Heart left ventricle (tissue), 16 donors: ENCODE data around the gene CYYR1. TPM values are rescaled to one million over a fixed set of nuclear protein-coding genes. Genes with fewer than 3 reads are reported as not detected.
A peak's percentile ranks its signal among the peaks of the same experiment; 100 is the strongest.
"Not testable (repeated sequence)": the region's sequence is repeated elsewhere in the genome, so short reads cannot be mapped to it uniquely, and the experiment has no call there.

Experiments used
- ATAC-seq, 4 donors: fragments of 200-7000 bp; cut with Tn5 transposase; one replicate each; pipeline ENCODE4 v1.9.1; 2020 to 2022; ENCODE audit warnings: moderate library complexity in 4 of 4, mild to moderate bottlenecking in 3 of 4, moderate number of reproducible peaks in 1 of 4
- DNase-seq, 5 donors: peaks; one replicate each; pipeline ENCODE4 v3.0.0-alpha.2; 2020
- H3K27ac ChIP-seq, 12 donors: fragments of 200-600 bp; sonication (generic) in 4 of 12; one replicate each; pipeline versions ENCODE4 v1.5.0 to v1.8.0; 2016 to 2022; ENCODE audit warnings: mild to moderate bottlenecking in 2 of 12
- H3K27me3 ChIP-seq, 9 donors: fragments of 200-600 bp; sonication (generic) in 2 of 9; one replicate each; pipeline versions ENCODE4 v1.5.1 to v1.8.0; 2016 to 2022; ENCODE audit warnings: mild to moderate bottlenecking in 3 of 9
- H3K36me3 ChIP-seq, 9 donors: fragments of 200-600 bp; sonication (generic) in 2 of 9; one replicate each; pipeline versions ENCODE4 v1.5.0 to v1.8.0; 2018 to 2022; ENCODE audit warnings: mild to moderate bottlenecking in 2 of 9
- H3K4me1 ChIP-seq, 12 donors: fragments of 200-600 bp; sonication (generic) in 4 of 12; one replicate each; pipeline versions ENCODE4 v1.5.0 to v1.8.0; 2016 to 2022; ENCODE audit warnings: mild to moderate bottlenecking in 3 of 12
- H3K4me3 ChIP-seq, 12 donors: fragments of 200-600 bp; sonication (generic) in 4 of 12; one replicate each; pipeline versions ENCODE4 v1.5.0 to v1.8.0; 2017 to 2022; ENCODE audit warnings: mild to moderate bottlenecking in 9 of 12, moderate library complexity in 4 of 12
- H3K9me3 ChIP-seq, 12 donors: fragments of 200-600 bp; sonication (generic) in 4 of 12; one replicate each; pipeline versions ENCODE4 v1.5.0 to v1.8.0; 2016 to 2022; ENCODE audit warnings: mild to moderate bottlenecking in 1 of 12
- POLR2A ChIP-seq, 2 donors: fragments of 450-650 bp; IDR thresholded peaks; one replicate each; pipeline ENCODE4 v1.6.1; 2017; ENCODE audit warnings: antibody characterized with exemption in 2 of 2, mild to moderate bottlenecking in 2 of 2, moderate library complexity in 2 of 2
- WGBS, 4 donors: extraction: QIAGEN DNeasy Blood & Tissue Kit in 2 of 4; methylation state at CpG; one replicate each; pipeline versions ENCODE4 v1.1.5 to v1.1.7; 2013 to 2018; 5-methylcytosine and 5-hydroxymethylcytosine counted together
- intact Hi-C, 10 donors: fragments of 100-400 bp; cut with DNase I; formaldehyde crosslinking; loops; one replicate each; pipeline versions ENCODE4 v1.11.1 to v1.14.2; 2022
- polyA plus RNA-seq, 2 donors: library from polyadenylated mRNA; stranded (reverse); fragments of 200-250 nt; gene quantifications; one replicate each; pipeline ENCODE4 v1.2.3, GENCODE V29; 2013
- total RNA-seq, 9 donors: library from RNA; depleted of rRNA in 2 of 9; stranded (reverse); fragments of >200 nt in 2 of 9; fragmentation: NEBNext Ultra II Directional in 3 of 9; extraction: Animal tissue kit (Norgen Biotek cat#: 25700) in 3 of 9; gene quantifications; one replicate each; pipeline versions ENCODE4 v1.1.0 to v1.2.4, GENCODE V29; 2016 to 2023
- TF ChIP-seq, protein P1 (sequence below), 12 donors: fragments of 200-600 bp; sonication (generic) in 4 of 12; IDR thresholded peaks; one replicate each; pipeline versions ENCODE4 v1.5.0 to v1.8.0; 2018 to 2022; ENCODE audit warnings: antibody characterized with exemption in 12 of 12, mild to moderate bottlenecking in 5 of 12
- donor health status: ischemic (EF 13 %, LVEDD 7.1; RV severe dilation, severe dysfunction).
- donor health status: healthy with polysubstance abuse.
- donor health status: DM: no; HTN: yes; CAD: no.
- donor health status: DM: no; HTN: no; CAD: no.
- donor health status: ischemic (EF 25% LVEDD 6.9; RV normal size, moderate dysfunction).
- donor health status: ischemic (EF 25% LVEDD 5.7; RV mildly dilated, moderate dysfunction).
- donor health status: healthy.
- donor health status: DM: yes; HTN: yes; CAD: no.
- donor health status: ischemic (EF 35%, LVEDD 5.7; RV mildly dilated, moderate dysfunction).
- donor health status: nonischemic (EF 11% LVEDD 7.7; RV severe dilation, severe dysfunction).
- donor health status: DM: yes; HTN: yes; CAD: no.
- donor health status: PGD.
- donor health status: ischemic (EF 29% LVEDD 5.4; RV normal size, mild dysfunction).
- donor health status: nonischemic (EF 23%, LVEDD 6.1; RV moderate dilation, normal function).

Gene CYYR1
- total and polyA plus RNA-seq, 11 donors: 12.1 to 37.6 (median 17.2) TPM

DNA sequence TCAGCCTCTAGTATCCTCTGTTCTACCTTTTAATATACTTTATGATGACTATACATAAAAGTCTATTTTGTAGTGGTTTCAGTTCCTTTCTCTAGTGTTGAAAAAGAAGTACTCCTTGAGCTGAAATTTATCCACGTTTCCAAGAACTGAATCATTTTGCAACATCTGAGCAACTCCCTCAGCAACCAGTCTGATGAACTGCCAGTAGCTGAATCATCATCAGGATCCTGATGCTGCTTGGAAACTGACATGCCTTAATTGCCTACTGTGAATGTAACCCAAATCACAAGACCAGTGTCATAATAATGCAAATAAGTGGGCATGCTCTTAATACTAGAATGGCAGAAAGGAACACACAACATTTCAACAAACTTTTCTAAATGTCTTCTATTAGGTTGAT, 103.3 kb downstream of the CYYR1 start:
- Histone ChIP-seq H3K27me3 (no peaks in the 10 kb centered on the region), H3K4me1 (no peaks in the 10 kb centered on the region), H3K36me3 (peaks cover 0 to 2% (median 0%) of the 10 kb centered on the region in 9 donors), H3K4me3 (no peak overlapping the region), H3K9me3 (no peaks in the 10 kb centered on the region), H3K27ac (peak overlapping the region in 1 of 12 donors; percentile 11)
- no peak for TF ChIP-seq POLR2A (IDR thresholded peaks at IDR 0.05)
- TF ChIP-seq, protein P1, sequence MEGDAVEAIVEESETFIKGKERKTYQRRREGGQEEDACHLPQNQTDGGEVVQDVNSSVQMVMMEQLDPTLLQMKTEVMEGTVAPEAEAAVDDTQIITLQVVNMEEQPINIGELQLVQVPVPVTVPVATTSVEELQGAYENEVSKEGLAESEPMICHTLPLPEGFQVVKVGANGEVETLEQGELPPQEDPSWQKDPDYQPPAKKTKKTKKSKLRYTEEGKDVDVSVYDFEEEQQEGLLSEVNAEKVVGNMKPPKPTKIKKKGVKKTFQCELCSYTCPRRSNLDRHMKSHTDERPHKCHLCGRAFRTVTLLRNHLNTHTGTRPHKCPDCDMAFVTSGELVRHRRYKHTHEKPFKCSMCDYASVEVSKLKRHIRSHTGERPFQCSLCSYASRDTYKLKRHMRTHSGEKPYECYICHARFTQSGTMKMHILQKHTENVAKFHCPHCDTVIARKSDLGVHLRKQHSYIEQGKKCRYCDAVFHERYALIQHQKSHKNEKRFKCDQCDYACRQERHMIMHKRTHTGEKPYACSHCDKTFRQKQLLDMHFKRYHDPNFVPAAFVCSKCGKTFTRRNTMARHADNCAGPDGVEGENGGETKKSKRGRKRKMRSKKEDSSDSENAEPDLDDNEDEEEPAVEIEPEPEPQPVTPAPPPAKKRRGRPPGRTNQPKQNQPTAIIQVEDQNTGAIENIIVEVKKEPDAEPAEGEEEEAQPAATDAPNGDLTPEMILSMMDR (IDR thresholded peaks at IDR 0.05): no peak
- 51 to 63% (median 55%) methylated on average over 1 of the region's 1 CpG for WGBS, 4 donors
- intact Hi-C loops: loop anchor here in 1 of 10 donors (10.0 kb wide), 1 partner anchor 65 kb away; no protein-coding TSS in a partner anchor
- DNase-seq (peak in 1 of 5 donors; percentile 27), ATAC-seq (peak in 2 of 4 donors; percentile 59 to 67)

DNA sequence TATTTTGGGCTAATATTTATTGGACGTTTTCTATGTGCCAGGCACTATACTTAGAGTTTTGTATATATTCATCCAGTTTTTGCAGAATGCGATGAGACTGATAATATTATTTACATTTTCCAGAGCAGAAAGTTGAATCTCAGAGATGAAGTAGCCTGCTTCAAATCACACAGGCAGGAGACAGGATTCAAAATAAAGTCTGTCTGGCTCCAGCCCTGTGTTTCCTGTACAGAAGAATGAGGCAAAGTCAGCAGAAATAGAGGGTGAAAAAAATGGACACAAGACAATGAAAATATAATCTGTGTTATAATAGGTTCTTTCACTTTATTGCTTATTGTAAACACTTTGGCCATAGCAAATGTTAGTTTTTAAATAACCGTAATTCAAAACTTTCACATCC, 107.2 kb downstream of the CYYR1 start:
- Histone ChIP-seq H3K9me3 (no peaks in the 10 kb centered on the region), H3K4me3 (no peak overlapping the region), H3K4me1 (no peaks in the 10 kb centered on the region), H3K27me3 (no peaks in the 10 kb centered on the region), H3K27ac (no peak overlapping the region), H3K36me3 (no peaks in the 10 kb centered on the region)
- no peak for TF ChIP-seq POLR2A (IDR thresholded peaks at IDR 0.05)
- TF ChIP-seq, protein P1 (IDR thresholded peaks at IDR 0.05): no peak
- 59 to 65% (median 62%) methylated on average over 3 of the region's 3 CpGs for WGBS, 4 donors
- intact Hi-C loops: no loop called here
- no peak for ATAC-seq
- DNase-seq: no peak

DNA sequence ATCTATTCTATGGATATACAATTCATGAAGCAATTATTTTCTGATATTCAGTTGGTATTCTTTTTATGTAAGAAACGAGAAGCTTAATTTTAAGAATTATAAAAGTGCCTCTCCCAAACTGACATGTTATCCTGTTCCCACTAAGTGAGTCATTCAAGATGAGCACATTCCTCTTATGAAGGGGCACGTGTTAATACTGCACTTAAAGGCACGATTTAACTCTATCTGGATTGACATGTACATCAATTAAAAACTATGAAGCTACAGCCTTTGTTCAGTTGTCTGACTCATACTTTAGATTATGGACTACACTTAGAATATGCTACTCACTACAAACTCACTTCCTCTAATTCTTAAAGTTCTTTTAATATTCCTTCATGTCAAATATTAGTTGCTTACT, 111.6 kb downstream of the CYYR1 start:
- ATAC-seq (no peak), DNase-seq (no peak)
- TF ChIP-seq, protein P1 (IDR thresholded peaks at IDR 0.05): no peak
- TF ChIP-seq POLR2A (IDR thresholded peaks at IDR 0.05): no peak

DNA sequence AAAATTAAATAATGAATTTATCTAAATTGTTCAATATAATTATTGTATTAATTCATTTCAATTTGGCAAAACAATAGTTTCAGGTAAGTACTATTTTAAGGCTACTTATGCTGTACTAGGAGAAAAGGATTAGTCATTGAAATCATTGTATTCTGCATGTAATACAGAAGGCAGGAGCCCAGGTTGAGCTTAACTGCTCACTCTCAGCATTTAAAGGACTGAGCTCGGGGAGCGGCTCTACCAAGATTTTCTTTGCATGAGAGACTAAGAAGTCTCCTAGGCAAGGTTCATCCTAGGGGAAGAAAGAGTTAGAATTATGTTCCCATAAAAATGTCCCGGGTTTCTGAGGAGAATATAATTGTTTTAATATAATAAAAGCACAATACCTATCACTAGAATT, 112.5 kb downstream of the CYYR1 start:
- 93 to 96% (median 94%) methylated on average over 3 of the region's 3 CpGs for WGBS, 4 donors
- intact Hi-C loops: no loop called here

More for the DNA sequence above, 111.6 kb downstream of the CYYR1 start:
- H3K9me3 ChIP-seq: peaks cover 0 to 2% (median 0%) of the 10 kb centered on the region in 12 donors
- H3K27ac ChIP-seq: no peak overlapping the region
- intact Hi-C loops: no loop called here
- no peaks in the 10 kb centered on the region for H3K36me3 ChIP-seq
- H3K4me3 ChIP-seq: no peak overlapping the region
- no peaks in the 10 kb centered on the region for H3K27me3 ChIP-seq
- H3K4me1 ChIP-seq: no peaks in the 10 kb centered on the region
- WGBS, 4 donors: 56 to 66% (median 62%) methylated on average over 3 of the region's 3 CpGs

DNA sequence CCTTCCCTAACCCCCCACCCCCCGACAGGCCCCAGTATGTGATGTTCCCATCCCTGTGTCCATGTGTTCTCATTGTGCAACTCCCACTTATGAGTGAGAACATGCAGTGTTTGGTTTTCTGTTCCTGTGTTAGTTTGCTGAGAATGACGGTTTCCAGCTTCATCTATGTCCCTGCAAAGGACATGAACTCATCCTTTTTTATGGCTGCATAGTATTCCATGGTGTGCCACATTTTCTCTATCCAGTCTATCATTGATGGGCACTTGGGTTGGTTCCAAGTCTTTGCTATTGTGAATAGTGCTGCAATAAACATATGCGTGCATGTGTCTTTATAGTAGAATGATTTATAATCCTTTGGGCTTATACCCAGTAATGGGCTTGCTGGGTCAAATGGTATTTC, 114.2 kb downstream of the CYYR1 start:
- WGBS, 4 donors: 77 to 96% (median 95%) methylated on average over 3 of the region's 3 CpGs
- DNase-seq, H3K27me3 ChIP-seq, H3K9me3 ChIP-seq, H3K36me3 ChIP-seq, ATAC-seq, H3K4me1 ChIP-seq, intact Hi-C loops, H3K4me3 ChIP-seq, H3K27ac ChIP-seq: not testable (repeated sequence)

More for the DNA sequence above, 112.5 kb downstream of the CYYR1 start:
- no peak for DNase-seq
- Histone ChIP-seq H3K9me3 (peaks cover 0 to 2% (median 0%) of the 10 kb centered on the region in 12 donors), H3K4me3 (no peak overlapping the region), H3K27ac (no peak overlapping the region), H3K36me3 (no peaks in the 10 kb centered on the region), H3K27me3 (no peaks in the 10 kb centered on the region), H3K4me1 (no peaks in the 10 kb centered on the region)
- no peak for TF ChIP-seq POLR2A (IDR thresholded peaks at IDR 0.05)
- TF ChIP-seq, protein P1 (IDR thresholded peaks at IDR 0.05): no peak
- no peak for ATAC-seq
